Brain microvascular endothelial cell (primary cell): ENCODE measurements around the gene ANKRD2.
A peak's percentile ranks its signal among the peaks of the same experiment; 100 is the strongest.

Experiments used
- DNase-seq: peaks from one replicate; pipeline ENCODE4 v3.0.0-alpha.2; 2020
- H3K27ac ChIP-seq: fragments of 250-450 bp; sonication (Bioruptor Pico); 2 replicates; pipeline ENCODE4 v1.5.1; 2020; ENCODE audit warnings: mild to moderate bottlenecking, moderate library complexity
- H3K27me3 ChIP-seq: fragments of 250-450 bp; sonication (Bioruptor Pico); replicated peaks from 2 replicates; pipeline ENCODE4 v1.5.1; 2020; ENCODE audit warnings: mild to moderate bottlenecking
- H3K36me3 ChIP-seq: fragments of 250-450 bp; sonication (Bioruptor Pico); replicated peaks from 2 replicates; pipeline ENCODE4 v1.5.1; 2020; ENCODE audit warnings: mild to moderate bottlenecking
- H3K4me3 ChIP-seq: 2 replicates; pipeline ENCODE4 v1.5.1; 2011; ENCODE audit warnings: low read depth, mild to moderate bottlenecking, control low read depth, low read length, moderate library complexity
- in situ Hi-C: cut with HindIII; loops from 2 replicates; pipeline ENCODE4 v1.10.0; 2017; ENCODE audit warnings: low sequenced_read_pairs, low pct_ligation_motif_present
- TF ChIP-seq, protein P1 (sequence below): IDR thresholded peaks from 2 replicates; pipeline ENCODE4 v1.5.1; 2011; ENCODE audit warnings: low read depth, mild to moderate bottlenecking, moderate library complexity, low read length, control low read depth, inconsistent platforms; ENCODE audit errors: missing control alignments

ANKRD2 gene

DNA sequence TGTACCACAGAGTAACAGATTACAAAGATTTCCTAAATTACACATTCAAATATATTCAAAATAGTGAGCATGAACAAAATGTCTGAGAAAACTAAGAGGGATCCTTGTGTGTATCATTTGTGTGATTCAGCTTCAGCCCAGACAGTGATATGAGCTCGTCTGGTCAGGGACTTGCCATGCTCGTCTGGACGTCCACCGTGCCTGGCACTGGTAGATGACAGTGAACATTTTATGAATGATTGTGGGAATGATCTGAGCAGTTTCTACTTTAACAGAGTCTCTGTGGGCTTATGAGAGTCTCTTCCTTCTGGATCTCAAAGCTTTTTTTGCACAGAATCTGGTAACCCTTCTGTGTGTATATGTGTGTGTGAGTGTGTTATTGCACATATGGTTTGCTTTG, 34.2 kb upstream of the ANKRD2 start:
- no peaks in the 10 kb centered on the region for H3K36me3 ChIP-seq
- no peaks in the 10 kb centered on the region for H3K27me3 ChIP-seq
- H3K4me3 ChIP-seq = no peak overlapping the region
- TF ChIP-seq, protein P1, sequence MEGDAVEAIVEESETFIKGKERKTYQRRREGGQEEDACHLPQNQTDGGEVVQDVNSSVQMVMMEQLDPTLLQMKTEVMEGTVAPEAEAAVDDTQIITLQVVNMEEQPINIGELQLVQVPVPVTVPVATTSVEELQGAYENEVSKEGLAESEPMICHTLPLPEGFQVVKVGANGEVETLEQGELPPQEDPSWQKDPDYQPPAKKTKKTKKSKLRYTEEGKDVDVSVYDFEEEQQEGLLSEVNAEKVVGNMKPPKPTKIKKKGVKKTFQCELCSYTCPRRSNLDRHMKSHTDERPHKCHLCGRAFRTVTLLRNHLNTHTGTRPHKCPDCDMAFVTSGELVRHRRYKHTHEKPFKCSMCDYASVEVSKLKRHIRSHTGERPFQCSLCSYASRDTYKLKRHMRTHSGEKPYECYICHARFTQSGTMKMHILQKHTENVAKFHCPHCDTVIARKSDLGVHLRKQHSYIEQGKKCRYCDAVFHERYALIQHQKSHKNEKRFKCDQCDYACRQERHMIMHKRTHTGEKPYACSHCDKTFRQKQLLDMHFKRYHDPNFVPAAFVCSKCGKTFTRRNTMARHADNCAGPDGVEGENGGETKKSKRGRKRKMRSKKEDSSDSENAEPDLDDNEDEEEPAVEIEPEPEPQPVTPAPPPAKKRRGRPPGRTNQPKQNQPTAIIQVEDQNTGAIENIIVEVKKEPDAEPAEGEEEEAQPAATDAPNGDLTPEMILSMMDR = no peak
- DNase-seq = peak; percentile 88
- H3K27ac ChIP-seq = peak overlapping the region; percentile 97
- in situ Hi-C loops = no loop called here

DNA sequence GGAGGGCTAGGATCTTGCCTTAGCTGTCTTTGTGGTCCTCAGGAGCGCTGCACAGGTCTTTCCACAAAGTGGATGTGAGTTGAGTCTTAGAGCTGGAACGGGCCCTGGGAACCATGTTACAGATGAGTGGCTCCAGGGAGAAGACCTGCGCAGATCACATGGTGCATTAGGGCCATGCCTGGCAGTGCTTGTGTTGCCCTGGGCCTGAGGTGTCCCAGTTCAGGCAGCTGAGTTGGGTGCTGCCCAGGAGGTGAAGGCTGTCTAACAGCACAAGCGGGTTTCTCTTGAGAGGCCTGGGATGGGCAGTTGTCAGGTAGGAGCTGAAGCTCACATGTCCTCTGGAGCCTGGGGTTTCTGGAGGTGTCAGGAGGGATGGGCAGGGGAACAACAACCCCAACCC, 33.7 kb upstream of the ANKRD2 start:
- Histone ChIP-seq H3K4me3 (no peak overlapping the region), H3K27me3 (no peaks in the 10 kb centered on the region), H3K36me3 (no peaks in the 10 kb centered on the region), H3K27ac (peak overlapping the region; percentile 97)
- DNase-seq = no peak
- in situ Hi-C loops = no loop called here
- TF ChIP-seq, protein P1 = no peak

DNA sequence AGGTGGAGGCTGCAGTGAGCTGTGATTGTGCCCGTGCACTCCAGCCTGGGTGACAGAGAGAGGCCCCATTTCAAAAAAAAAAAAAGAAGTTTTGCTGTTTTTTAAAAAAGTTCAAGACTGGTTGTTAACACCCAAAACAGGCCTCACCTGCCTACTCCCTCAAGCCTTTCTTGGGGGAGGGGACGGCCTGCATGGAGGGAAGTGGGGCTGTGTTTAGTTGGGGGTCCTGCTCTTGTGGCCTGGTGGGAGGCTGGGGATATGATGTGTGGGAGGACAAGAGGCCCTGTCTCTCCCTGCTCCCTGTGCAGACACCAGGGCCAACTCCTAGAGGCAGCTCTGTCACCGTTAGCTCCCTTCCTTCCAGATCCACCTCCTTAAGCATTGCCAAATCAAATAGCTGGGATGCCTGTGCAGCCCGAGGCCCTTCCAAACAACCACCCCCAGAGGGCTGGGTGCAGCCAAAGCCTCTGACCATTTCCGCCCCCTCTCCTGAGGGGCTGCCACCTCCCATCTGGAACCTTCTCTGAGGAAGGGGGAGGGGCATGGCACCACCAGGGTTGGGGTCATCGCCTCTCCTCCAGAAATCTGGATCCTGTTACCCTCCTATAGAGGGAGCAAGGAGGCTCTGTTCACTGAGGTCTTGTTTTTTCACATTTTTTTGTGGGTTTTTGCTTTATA, 32.9 kb upstream of the ANKRD2 start:
- Histone ChIP-seq H3K4me3 (no peak overlapping the region), H3K27me3 (no peaks in the 10 kb centered on the region), H3K36me3 (no peaks in the 10 kb centered on the region), H3K27ac (peak overlapping the region; percentile 97)
- peak; percentile 70 for DNase-seq
- TF ChIP-seq, protein P1 = peak; percentile 56
- in situ Hi-C loops = no loop called here

DNA sequence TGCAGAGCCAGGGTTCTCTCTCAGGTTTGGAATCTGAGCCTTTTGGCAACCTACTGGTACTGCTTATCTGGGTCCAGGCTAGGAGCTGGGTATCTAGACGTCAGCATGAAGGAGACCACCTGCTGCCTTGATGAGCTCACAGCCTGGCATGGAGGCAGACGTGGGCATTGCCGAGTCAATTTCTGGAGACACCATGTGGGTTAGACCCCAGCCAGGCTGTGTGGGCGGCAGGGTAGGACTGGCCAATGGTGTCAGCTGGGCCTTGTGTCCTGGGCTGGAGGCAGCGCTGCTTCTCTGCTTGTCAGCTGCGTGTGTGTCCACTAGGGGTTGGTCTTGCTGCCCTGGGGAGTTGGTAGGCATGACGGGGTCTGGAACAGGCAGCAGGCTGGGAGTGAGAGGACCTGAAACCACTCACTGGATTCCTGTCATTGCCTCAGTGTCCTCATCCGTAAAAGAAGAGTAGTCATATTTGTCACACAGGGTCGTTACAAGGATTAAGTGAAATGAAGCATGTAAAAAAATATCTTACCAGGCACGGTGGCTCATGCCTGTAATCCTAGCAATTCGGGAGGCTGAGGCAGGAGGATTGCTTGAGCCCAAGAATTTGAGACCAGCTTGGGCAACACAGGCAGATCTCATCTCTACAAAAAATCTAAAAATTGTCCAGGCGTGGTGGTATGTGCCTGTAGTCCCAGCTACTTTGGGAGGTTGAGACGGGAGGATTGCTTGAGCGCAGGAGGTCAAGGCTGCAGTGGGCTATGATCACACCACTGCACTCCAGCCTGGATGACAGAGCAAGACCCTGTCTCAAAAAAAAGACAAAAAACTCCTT, 31.7 kb upstream of the ANKRD2 start:
- no peak for DNase-seq
- Histone ChIP-seq H3K27me3 (no peaks in the 10 kb centered on the region), H3K36me3 (no peaks in the 10 kb centered on the region), H3K4me3 (no peak overlapping the region), H3K27ac (peak overlapping the region; percentile 97)
- TF ChIP-seq, protein P1 = peak; percentile 22
- in situ Hi-C loops = no loop called here

DNA sequence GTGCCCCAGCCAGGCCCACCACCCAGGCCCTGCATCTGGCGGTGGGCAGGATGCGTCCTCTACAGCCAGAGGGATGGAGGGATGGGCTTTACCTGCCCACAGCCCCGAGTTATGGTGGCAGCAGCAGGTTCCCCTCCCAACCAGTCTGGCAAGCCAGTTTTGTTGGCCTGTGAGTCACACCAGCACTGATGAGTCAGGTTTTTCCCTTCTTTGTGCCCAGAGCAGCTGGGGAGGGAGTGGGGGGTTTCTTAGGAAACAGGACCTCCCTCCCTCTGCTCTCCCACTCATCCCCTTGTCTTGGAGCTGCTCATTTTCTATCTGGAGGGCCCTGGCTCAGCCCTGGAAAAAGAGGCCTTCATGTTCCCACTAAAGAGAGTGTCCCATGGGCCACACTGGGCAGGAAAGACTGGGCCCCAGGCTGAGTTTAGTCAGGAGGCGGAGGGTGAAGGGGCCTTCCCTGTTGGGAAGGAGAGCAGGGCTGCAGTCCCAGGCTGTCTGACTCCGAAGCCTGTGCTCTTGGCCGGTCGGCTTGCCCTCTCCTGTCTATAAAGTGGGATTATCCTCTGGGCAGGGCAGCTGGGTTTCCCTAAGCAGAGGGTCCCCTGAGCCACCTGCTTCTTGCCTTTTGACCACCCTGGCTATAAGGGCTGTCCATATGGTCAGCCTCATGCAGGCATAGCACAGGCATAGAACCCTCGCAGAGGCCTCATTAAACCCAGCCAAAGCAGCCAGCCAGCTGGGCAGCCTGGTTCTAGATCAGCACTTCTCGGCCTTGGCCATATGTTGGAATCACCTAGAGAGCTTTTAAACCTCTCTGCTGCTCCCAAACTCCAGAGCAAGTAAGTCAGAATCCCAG, 30.2 kb upstream of the ANKRD2 start:
- in situ Hi-C loops = no loop called here

More for the DNA sequence above, 30.2 kb upstream of the ANKRD2 start:
- Histone ChIP-seq H3K27ac (peak overlapping the region; percentile 97), H3K27me3 (no peaks in the 10 kb centered on the region), H3K4me3 (no peak overlapping the region), H3K36me3 (no peaks in the 10 kb centered on the region)
- peak; percentile 90 for DNase-seq
- TF ChIP-seq, protein P1 = no peak
